NCI-H460 (cell line): Measurements from ENCODE around the gene PVRIG. TPM values are rescaled to one million over a fixed set of nuclear protein-coding genes. Genes with fewer than 3 reads are reported as not detected.
"Not testable (repeated sequence)": the region's sequence is repeated elsewhere in the genome, so short reads cannot be mapped to it uniquely, and the experiment has no call there.

Source experiments
- DNase-seq: peaks from one replicate; pipeline ENCODE4 v3.0.0-alpha.2; 2016; ENCODE audit warnings: low read depth; ENCODE audit errors: extremely low read depth
- total RNA-seq: library from RNA; depleted of rRNA; stranded (reverse); fragments of >200 nt; shearing (Covaris generic); gene quantifications from 2 replicates; pipeline ENCODE4 v1.2.3, GENCODE V29; 2014

Gene PVRIG
- total RNA-seq, 1 experiment from 2014 or later: not detected

- no peak for DNase-seq
Measured at GRCh38 chr7:100192969-100193368, 26.8 kb upstream of the PVRIG start.

GRCh38 chr7:100195222-100195621, 24.5 kb upstream of the PVRIG start:
- DNase-seq: no peak

GRCh38 chr7:100195901-100196322, 23.8 kb upstream of the PVRIG start:
- not testable (repeated sequence) for DNase-seq

- DNase-seq: no peak
Measured at GRCh38 chr7:100198266-100198665, 21.5 kb upstream of the PVRIG start.

GRCh38 chr7:100200693-100201092, 19.1 kb upstream of the PVRIG start:
- no peak for DNase-seq

- no peak for DNase-seq
Measured at GRCh38 chr7:100204454-100204853, 15.3 kb upstream of the PVRIG start.

- no peak for DNase-seq
Measured at GRCh38 chr7:100208911-100209408, 10.8 kb upstream of the PVRIG start.

- no peak for DNase-seq
Measured at GRCh38 chr7:100209493-100209892, 10.3 kb upstream of the PVRIG start.

GRCh38 chr7:100210805-100211204, 8.9 kb upstream of the PVRIG start:
- no peak for DNase-seq

- no peak for DNase-seq
Measured at GRCh38 chr7:100211342-100211780, 8.4 kb upstream of the PVRIG start.

- no peak for DNase-seq
Measured at GRCh38 chr7:100212631-100213286, 7.0 kb upstream of the PVRIG start.

- no peak for DNase-seq
Measured at GRCh38 chr7:100213672-100214071, 6.1 kb upstream of the PVRIG start.

- DNase-seq: not testable (repeated sequence)
Measured at GRCh38 chr7:100214356-100214755, 5.4 kb upstream of the PVRIG start.

- DNase-seq: no peak
Measured at GRCh38 chr7:100215895-100216294, 3.9 kb upstream of the PVRIG start.

- DNase-seq: peak; percentile 36
Measured at GRCh38 chr7:100217934-100218333, 1.8 kb upstream of the PVRIG start.

GRCh38 chr7:100219271-100219737, 445 bp upstream of the PVRIG start:
- DNase-seq: no peak

- DNase-seq: no peak
Measured at GRCh38 chr7:100220586-100221230, 959 bp downstream of the PVRIG start.

GRCh38 chr7:100221231-100221718, 1.5 kb downstream of the PVRIG start:
- no peak for DNase-seq

- no peak for DNase-seq
Measured at GRCh38 chr7:100221767-100222444, 2.2 kb downstream of the PVRIG start.

- no peak for DNase-seq
Measured at GRCh38 chr7:100222445-100223132, 2.8 kb downstream of the PVRIG start.
